DND-41 (cell line): ENCODE data around the gene GTSE1.

ENCODE experiments used
- EZH2 ChIP-seq: IDR thresholded peaks from 3 replicates; pipeline ENCODE4 v1.6.1; 2012; ENCODE audit warnings: borderline replicate concordance, low read depth, mild to moderate bottlenecking, moderate library complexity, low read length, inconsistent platforms; ENCODE audit not compliant: severe bottlenecking
- TF ChIP-seq, protein P1 (sequence below): IDR thresholded peaks from 2 replicates; pipeline ENCODE4 v1.5.1; 2012; ENCODE audit warnings: borderline replicate concordance, low read length, moderate library complexity, mild to moderate bottlenecking; ENCODE audit not compliant: poor library complexity, severe bottlenecking; ENCODE audit errors: extremely low read depth

DNA sequence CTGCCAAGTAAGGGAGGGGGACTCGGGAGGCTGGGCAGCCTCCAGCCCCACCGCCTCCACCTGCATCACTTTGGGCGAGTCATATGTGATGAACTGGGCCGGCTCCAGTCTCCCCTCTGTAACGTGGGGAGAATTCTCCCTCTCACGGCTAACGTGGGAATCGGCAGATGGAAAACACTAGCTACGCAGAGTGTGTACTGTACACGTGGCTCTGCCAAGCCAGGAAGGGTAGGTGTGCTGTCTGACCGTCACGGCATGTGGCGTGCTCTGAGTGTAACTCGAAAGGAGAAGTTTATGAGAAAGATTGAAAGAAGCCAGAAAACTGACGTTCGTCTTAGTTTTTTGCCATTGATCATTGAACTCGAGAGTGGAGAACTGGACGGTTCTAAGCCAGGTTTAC is 52.6 kb downstream of the GTSE1 start:
- TF ChIP-seq, protein P1, sequence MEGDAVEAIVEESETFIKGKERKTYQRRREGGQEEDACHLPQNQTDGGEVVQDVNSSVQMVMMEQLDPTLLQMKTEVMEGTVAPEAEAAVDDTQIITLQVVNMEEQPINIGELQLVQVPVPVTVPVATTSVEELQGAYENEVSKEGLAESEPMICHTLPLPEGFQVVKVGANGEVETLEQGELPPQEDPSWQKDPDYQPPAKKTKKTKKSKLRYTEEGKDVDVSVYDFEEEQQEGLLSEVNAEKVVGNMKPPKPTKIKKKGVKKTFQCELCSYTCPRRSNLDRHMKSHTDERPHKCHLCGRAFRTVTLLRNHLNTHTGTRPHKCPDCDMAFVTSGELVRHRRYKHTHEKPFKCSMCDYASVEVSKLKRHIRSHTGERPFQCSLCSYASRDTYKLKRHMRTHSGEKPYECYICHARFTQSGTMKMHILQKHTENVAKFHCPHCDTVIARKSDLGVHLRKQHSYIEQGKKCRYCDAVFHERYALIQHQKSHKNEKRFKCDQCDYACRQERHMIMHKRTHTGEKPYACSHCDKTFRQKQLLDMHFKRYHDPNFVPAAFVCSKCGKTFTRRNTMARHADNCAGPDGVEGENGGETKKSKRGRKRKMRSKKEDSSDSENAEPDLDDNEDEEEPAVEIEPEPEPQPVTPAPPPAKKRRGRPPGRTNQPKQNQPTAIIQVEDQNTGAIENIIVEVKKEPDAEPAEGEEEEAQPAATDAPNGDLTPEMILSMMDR = no peak
- no peak for TF ChIP-seq EZH2
